HCT116 (cell line): ENCODE data around the gene DIP2C. TPM values are rescaled to one million over a fixed set of nuclear protein-coding genes. Genes with fewer than 3 reads are reported as not detected.

ENCODE experiments used
- ATAC-seq: fragments of 200-7000 bp; cut with Tn5 transposase; 2 replicates; pipeline ENCODE4 v1.9.1; 2020; ENCODE audit warnings: mild to moderate bottlenecking, moderate library complexity
- BruUV-seq: library from RNA; stranded (reverse); fragments of 400-500 nt; replicated peaks from 2 replicates; lab custom pipeline; 2021; lab: Mats Ljungman, UMichigan
- CTCF ChIA-PET: fragments of 300-600 bp; sonication (Branson Sonifier 250); formaldehyde crosslinking; loops from one replicate; lab custom pipeline; 2021; ENCODE audit warnings: antibody characterized with exemption; lab: Charles Lee
- POLR2A ChIA-PET: fragments of 300-600, 350-600 bp; sonication (Branson Sonifier 250); formaldehyde crosslinking; loops from one replicate; lab custom pipeline; 2021; ENCODE audit warnings: antibody characterized with exemption; lab: Charles Lee
- RAD21 ChIA-PET, 2 experiments: fragments of 300-600 bp; sonication (Branson Sonifier 250); formaldehyde crosslinking; loops; one replicate each; lab custom pipeline; 2023; ENCODE audit warnings: low total read pairs in 2 of 2; ENCODE audit not compliant: uncharacterized antibody in 2 of 2, unreplicated experiment in 2 of 2, low non-redundant PET in 1 of 2; lab: Charles Lee
- DNase-seq: peaks from one replicate; pipeline ENCODE4 v3.0.0-alpha.2; 2010; ENCODE audit warnings: low read depth, low spot score
- H2AFZ ChIP-seq: fragments of 200-600 bp; shearing (Covaris generic), sonication (generic); 2 replicates; pipeline ENCODE4 v1.6.1; 2017; ENCODE audit warnings: low read depth, mixed run types, mixed read lengths, antibody characterized with exemption, low read length; ENCODE audit not compliant: poor library complexity, severe bottlenecking
- H3K27ac ChIP-seq: 2 replicates; pipeline ENCODE4 v1.5.1; 2012; ENCODE audit warnings: low read depth, low read length
- H3K27me3 ChIP-seq: fragments of 200-600 bp; sonication (generic); 2 replicates; pipeline ENCODE4 v1.6.1; 2016; ENCODE audit warnings: mixed run types, low read length, mixed read lengths; ENCODE audit not compliant: insufficient read depth
- H3K36me3 ChIP-seq, 2 experiments: fragments of 200-500 bp in 1 of 2; fragments of 200-600 bp in 1 of 2; sonication (Bioruptor generic) in 1 of 2; sonication (generic) in 1 of 2; 2 replicates each; pipeline versions ENCODE4 v1.5.1 to v1.6.1; 2014 to 2016; ENCODE audit warnings: low read length in 2 of 2, inconsistent platforms in 1 of 2, mixed read lengths in 1 of 2, mixed run types in 1 of 2; ENCODE audit not compliant: insufficient read depth in 2 of 2, control insufficient read depth in 1 of 2
- H3K4me1 ChIP-seq, 2 experiments: fragments of 200-600 bp in 1 of 2; sonication (generic) in 1 of 2; 2 replicates each; pipeline versions ENCODE4 v1.5.1 to v1.6.1; 2012 to 2017; ENCODE audit warnings: low read length in 2 of 2, inconsistent platforms in 1 of 2, mild to moderate bottlenecking in 1 of 2, mixed read lengths in 1 of 2, mixed run types in 1 of 2, moderate library complexity in 1 of 2; ENCODE audit not compliant: insufficient read depth in 2 of 2, control insufficient read depth in 1 of 2
- H3K4me2 ChIP-seq: fragments of 200-600 bp; sonication (generic); 2 replicates; pipeline ENCODE4 v1.6.1; 2017; ENCODE audit warnings: mixed run types, low read length, mixed read lengths
- H3K4me3 ChIP-seq, 2 experiments: fragments of 200-600 bp in 1 of 2; sonication (generic) in 1 of 2; replicated peaks in 1 of 2; 2 replicates each; pipeline ENCODE4 v1.5.1; 2011 to 2016; ENCODE audit warnings: low read length in 2 of 2, control low read depth in 1 of 2, low read depth in 1 of 2, mild to moderate bottlenecking in 1 of 2, mixed read lengths in 1 of 2, mixed run types in 1 of 2
- H3K79me2 ChIP-seq: fragments of 200-600 bp; sonication (generic); 2 replicates; pipeline ENCODE4 v1.6.1; 2017; ENCODE audit warnings: mild to moderate bottlenecking, mixed run types, low read length, moderate library complexity, mixed read lengths; ENCODE audit not compliant: insufficient read depth
- H3K9ac ChIP-seq: fragments of 200-600 bp; sonication (generic); 2 replicates; pipeline ENCODE4 v1.6.1; 2016; ENCODE audit warnings: low read length, mixed read lengths
- H3K9me2 ChIP-seq: fragments of 200-600 bp; sonication (generic), shearing (Covaris generic); 2 replicates; pipeline ENCODE4 v1.6.1; 2017; ENCODE audit warnings: mixed run types, mild to moderate bottlenecking, moderate library complexity; ENCODE audit not compliant: insufficient read depth
- H3K9me3 ChIP-seq, 2 experiments: fragments of 200-500 bp in 1 of 2; fragments of 200-600 bp in 1 of 2; sonication (Bioruptor generic) in 1 of 2; sonication (generic) in 1 of 2; 2 replicates each; pipeline ENCODE4 v1.6.1; 2014 to 2017; ENCODE audit warnings: low read length in 2 of 2, mixed read lengths in 2 of 2, inconsistent platforms in 1 of 2, low read depth in 1 of 2, mild to moderate bottlenecking in 1 of 2, mixed run types in 1 of 2, moderate library complexity in 1 of 2; ENCODE audit not compliant: control insufficient read depth in 1 of 2, insufficient read depth in 1 of 2
- H4K20me1 ChIP-seq: fragments of 200-600 bp; sonication (generic), shearing (Covaris generic); 2 replicates; pipeline ENCODE4 v1.6.1; 2017; ENCODE audit warnings: mixed run types, mild to moderate bottlenecking, moderate library complexity; ENCODE audit not compliant: insufficient read depth
- CBX3 ChIP-seq: IDR thresholded peaks from 2 replicates; pipeline ENCODE4 v1.6.1; 2012; ENCODE audit warnings: low read depth
- CEBPB ChIP-seq: IDR thresholded peaks from 2 replicates; pipeline ENCODE4 v1.6.1; 2012; ENCODE audit warnings: low read depth
- ELF1 ChIP-seq: IDR thresholded peaks from 2 replicates; pipeline ENCODE4 v1.6.1; 2012; ENCODE audit warnings: low read depth, borderline replicate concordance
- EZH2phosphoT487 ChIP-seq: fragments of 200-600 bp; IDR thresholded peaks from 2 replicates; pipeline ENCODE4 v1.6.1; 2018; ENCODE audit warnings: antibody characterized with exemption, borderline replicate concordance
- FOSL1 ChIP-seq: IDR thresholded peaks from 2 replicates; pipeline ENCODE4 v1.6.1; 2012; ENCODE audit warnings: low read depth
- MAX ChIP-seq: IDR thresholded peaks from 2 replicates; pipeline ENCODE4 v1.6.1; 2012
- POLR2A ChIP-seq: IDR thresholded peaks from 2 replicates; pipeline ENCODE4 v1.7.0; 2011; ENCODE audit warnings: borderline replicate concordance; ENCODE audit not compliant: insufficient read depth, insufficient read length; ENCODE audit errors: extremely low read depth
- RAD21 ChIP-seq: IDR thresholded peaks from 2 replicates; pipeline ENCODE4 v1.6.1; 2012; ENCODE audit warnings: low read depth, mild to moderate bottlenecking
- SIN3A ChIP-seq: IDR thresholded peaks from 2 replicates; pipeline ENCODE4 v1.6.1; 2012; ENCODE audit warnings: low read depth
- TCF7L2 ChIP-seq: IDR thresholded peaks from 2 replicates; pipeline ENCODE4 v1.7.0; 2011; ENCODE audit warnings: borderline replicate concordance, inconsistent platforms; ENCODE audit not compliant: insufficient read depth, insufficient read length; ENCODE audit errors: extremely low read depth
- ZBTB33 ChIP-seq: IDR thresholded peaks from 2 replicates; pipeline ENCODE4 v1.6.1; 2011; ENCODE audit warnings: mild to moderate bottlenecking, low read length, moderate library complexity; ENCODE audit not compliant: insufficient replicate concordance; ENCODE audit errors: extremely low read depth
- ZFX ChIP-seq: fragments of 450-650 bp; IDR thresholded peaks from 2 replicates; pipeline ENCODE4 v1.6.1; 2017
- ZNF274 ChIP-seq: fragments of 200-500 bp; sonication (Bioruptor generic); IDR thresholded peaks from 2 replicates; pipeline ENCODE4 v1.6.1; 2014; ENCODE audit warnings: mild to moderate bottlenecking, low read depth, low read length, inconsistent platforms
- intact Hi-C: fragments of 100-400 bp; cut with micrococcal nuclease; formaldehyde crosslinking; loops from 2 replicates; pipeline ENCODE4 v1.10.0; 2022
- total RNA-seq: library from RNA; stranded (reverse); gene quantifications from one replicate; pipeline ENCODE4 v1.2.1, GENCODE V29; 2021; ENCODE audit not compliant: unreplicated experiment

DIP2C gene
- total RNA-seq, 1 experiment from 2014 or later: 15.4 TPM

- Histone ChIP-seq H3K27ac (no peak overlapping the region), H3K4me3 (no peak overlapping the region), H3K79me2 (no peaks in the 10 kb centered on the region), H3K27me3 (no peaks in the 10 kb centered on the region), H3K9me2 (no peaks in the 10 kb centered on the region), H2AFZ (no peak overlapping the region), H3K9ac (no peak overlapping the region), H3K4me1 (peaks cover 0 to 3% of the 10 kb centered on the region in 2 experiments; a peak in 1 of 4 replicates), H3K9me3 (peaks cover 0 to 4% of the 10 kb centered on the region in 2 experiments; a peak in 1 of 4 replicates), H4K20me1 (no peaks in the 10 kb centered on the region), H3K4me2 (no peak overlapping the region), H3K36me3 (no peaks in the 10 kb centered on the region)
- intact Hi-C loops: no loop called here
- ATAC-seq: no peak
- ChIA-PET CTCF (no interaction called here), POLR2A (no interaction called here), RAD21 (no interaction called here)
- TF ChIP-seq TCF7L2 (no peak), EZH2phosphoT487 (no peak), MAX (no peak), SIN3A (no peak), ZFX (no peak), FOSL1 (no peak), ZNF274 (no peak), RAD21 (no peak), CEBPB (no peak), CBX3 (no peak), ZBTB33 (no peak), POLR2A (no peak), ELF1 (no peak)
- DNase-seq: no peak
- no TSS peak for BruUV-seq
Measured at GRCh38 chr10:565676-566075, 123.8 kb downstream of the DIP2C start.
